Activated CD4-positive, alpha-beta T cell treated with anti-CD3 and anti-CD28 coated beads, Interleukin-2, amount 50 U/mL, for 48 hours (primary cell): ENCODE measurements around the gene ZNF426.

Experiments
- DNase-seq, 2 experiments: peaks; one replicate each; pipeline ENCODE4 v3.0.0-alpha.2; 2020

ZNF426 gene

DNA sequence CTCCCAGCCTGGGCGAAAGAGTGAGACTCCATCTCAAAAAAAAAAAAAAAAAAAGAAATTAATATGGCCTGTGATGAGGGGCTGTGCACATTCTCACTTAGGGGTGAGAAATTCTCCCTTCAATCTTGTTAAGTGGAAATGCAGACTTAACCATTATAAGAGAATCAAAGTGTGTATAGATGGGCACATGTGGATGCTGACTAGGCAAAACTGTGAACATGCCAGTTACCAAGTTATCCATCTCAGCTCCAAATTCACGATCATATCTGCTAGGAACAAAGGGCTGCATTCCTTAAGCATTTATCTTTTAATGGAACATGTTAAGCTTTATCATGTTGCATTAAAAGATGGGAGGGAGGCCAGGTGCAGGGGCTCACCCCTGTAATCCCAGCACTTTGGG, 44.3 kb downstream of the ZNF426 start:
- no peak for DNase-seq

GRCh38 chr19:9487016-9487415, 51.4 kb downstream of the ZNF426 start:
- DNase-seq: no peak

DNA sequence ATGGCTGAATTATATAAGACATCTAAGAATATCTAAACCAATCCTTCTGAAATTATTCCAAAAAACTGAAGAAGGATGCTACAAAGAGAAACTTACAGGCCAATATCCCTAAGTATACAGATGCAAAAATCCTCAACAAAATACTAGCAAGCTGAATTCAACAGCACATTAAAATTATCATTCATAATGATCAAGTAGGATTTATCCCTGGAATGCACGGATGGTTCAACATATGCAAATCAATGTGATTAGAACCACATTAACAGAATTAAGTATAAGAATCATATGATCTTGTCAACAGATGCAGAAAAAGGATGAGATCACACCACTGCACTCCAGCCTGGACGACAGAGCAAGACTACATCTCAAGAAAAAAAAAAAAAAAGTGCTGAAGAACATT, 53.3 kb downstream of the ZNF426 start:
- no peak for DNase-seq

- no peak for DNase-seq
These were observed 63.5 kb downstream of the ZNF426 start for GRCh38 chr19:9474975-9475374.
